Activated CD8-positive, alpha-beta T cell treated with anti-CD3 and anti-CD28 coated beads for 36 hours (primary cell): ENCODE data around the gene GAS1. TPM values are rescaled to one million over a fixed set of nuclear protein-coding genes. Genes with fewer than 3 reads are reported as not detected.

Experiments
- ATAC-seq: fragments of 200-7000 bp; cut with Tn5 transposase; one replicate; pipeline ENCODE4 v1.10.0; 2021; ENCODE audit warnings: mild to moderate bottlenecking, moderate library complexity
- CTCF ChIA-PET: fragments of 350-600 bp; sonication (Branson Sonifier 250); formaldehyde crosslinking; loops from one replicate; lab custom pipeline; 2021; ENCODE audit warnings: antibody characterized with exemption; lab: Charles Lee
- POLR2A ChIA-PET: fragments of 350-600 bp; sonication (Branson Sonifier 250); formaldehyde crosslinking; loops from one replicate; lab custom pipeline; 2021; ENCODE audit warnings: antibody characterized with exemption; lab: Charles Lee
- DNase-seq: peaks from one replicate; pipeline ENCODE4 v3.0.0-alpha.2; 2020
- H3K27ac Mint-ChIP-seq: one replicate; pipeline ENCODE4 v1.8.0; 2021; ENCODE audit warnings: mild to moderate bottlenecking, mixed read lengths
- H3K27me3 Mint-ChIP-seq: one replicate; pipeline ENCODE4 v1.8.0; 2021; ENCODE audit warnings: mixed read lengths
- H3K36me3 Mint-ChIP-seq: one replicate; pipeline ENCODE4 v1.8.0; 2021; ENCODE audit warnings: low read depth, mixed read lengths
- H3K4me1 Mint-ChIP-seq: one replicate; pipeline ENCODE4 v1.8.0; 2021; ENCODE audit warnings: low read depth, mixed read lengths
- H3K4me3 Mint-ChIP-seq: one replicate; pipeline ENCODE4 v1.8.0; 2021; ENCODE audit warnings: mild to moderate bottlenecking, moderate library complexity, mixed read lengths
- H3K9me3 Mint-ChIP-seq: one replicate; pipeline ENCODE4 v1.8.0; 2021; ENCODE audit warnings: mixed read lengths
- CTCF ChIP-seq: fragments of 200-600 bp; IDR thresholded peaks from one replicate; pipeline ENCODE4 v1.8.0; 2022; ENCODE audit warnings: antibody characterized with exemption, mild to moderate bottlenecking
- intact Hi-C: fragments of 100-400 bp; cut with micrococcal nuclease; formaldehyde crosslinking; loops from one replicate; pipeline ENCODE4 v1.10.0; 2022
- total RNA-seq, 2 experiments: library from RNA; stranded (reverse); gene quantifications; one replicate each; pipeline ENCODE4 v1.2.3, GENCODE V29; 2021

GAS1 gene
- total RNA-seq, 2 experiments from 2014 or later: 0.11 TPM; not detected in 1

DNA sequence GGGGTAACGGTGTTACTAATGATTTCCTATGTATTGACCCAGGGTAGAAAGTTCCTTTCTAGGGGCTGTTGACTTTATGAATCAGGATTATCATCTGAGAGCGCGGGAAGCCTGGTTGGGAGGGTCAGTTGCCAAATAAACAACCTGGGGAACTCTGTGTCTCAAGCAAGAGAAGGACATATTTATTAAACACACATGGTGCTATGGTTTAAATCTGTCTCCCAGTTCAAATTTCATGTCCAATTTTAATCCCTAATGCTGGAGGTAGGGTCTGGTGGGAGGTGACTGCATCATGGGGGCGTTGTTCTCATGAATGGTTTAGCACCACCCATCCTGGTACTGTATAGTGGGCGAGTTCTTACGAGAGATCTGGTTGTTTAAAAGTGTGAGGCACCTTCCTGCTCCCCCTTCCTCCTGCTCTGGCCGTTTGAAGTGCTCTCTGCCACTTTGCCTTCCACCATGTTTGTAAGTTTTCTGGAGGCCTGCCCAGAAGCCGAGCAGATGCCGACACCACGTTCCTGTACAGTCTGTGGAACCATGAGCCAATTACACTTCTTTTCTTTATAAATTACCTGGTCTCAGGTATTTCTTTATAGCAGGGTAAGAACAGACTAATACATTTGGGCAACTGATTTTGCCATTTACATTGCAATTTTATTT is 19.7 kb upstream of the GAS1 start:
- H3K27ac Mint-ChIP-seq: no peak overlapping the region
- no peaks in the 10 kb centered on the region for H3K36me3 Mint-ChIP-seq
- DNase-seq (no peak), ATAC-seq (no peak)
- no peaks in the 10 kb centered on the region for H3K9me3 Mint-ChIP-seq
- intact Hi-C loops: no loop called here
- TF ChIP-seq CTCF: no peak
- ChIA-PET CTCF (no interaction called here), POLR2A (no interaction called here)
- H3K27me3 Mint-ChIP-seq: peaks cover 13% of the 10 kb centered on the region
- H3K4me1 Mint-ChIP-seq: no peaks in the 10 kb centered on the region
- H3K4me3 Mint-ChIP-seq: no peak overlapping the region

DNA sequence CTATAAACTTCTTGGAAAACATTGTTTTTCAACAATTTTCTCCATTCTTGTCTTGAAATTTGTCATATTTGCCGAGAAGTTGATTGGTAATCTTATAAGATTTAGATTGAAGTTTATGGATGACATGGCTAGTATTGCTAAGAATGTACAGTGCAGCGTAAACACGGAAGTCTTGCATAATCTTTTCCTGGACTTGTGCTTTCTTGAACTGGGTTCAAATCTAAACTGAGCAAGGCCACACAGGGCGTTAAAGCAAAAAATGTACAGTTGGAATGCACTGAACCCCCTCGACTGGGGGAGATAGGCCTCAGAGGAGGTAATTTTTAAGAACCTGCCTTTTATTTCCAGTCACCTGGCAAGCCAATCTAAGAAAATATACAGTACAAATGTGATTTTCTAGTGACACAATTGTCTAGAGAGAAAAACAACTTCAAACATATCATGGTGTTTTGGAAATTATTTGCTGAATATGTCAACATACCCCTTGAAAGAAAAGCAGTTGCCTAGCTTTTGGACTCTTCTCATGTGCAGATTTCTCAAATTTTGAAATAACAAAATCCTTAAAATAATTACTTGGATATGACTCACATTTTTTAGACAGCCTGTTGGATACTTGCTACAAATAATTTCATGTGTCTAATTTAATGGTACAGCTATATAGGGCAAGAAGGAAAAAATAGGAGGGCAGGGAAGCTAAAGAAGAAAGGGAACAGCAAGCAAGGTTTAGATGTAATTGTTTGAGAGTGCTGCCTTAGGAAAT is 18.5 kb upstream of the GAS1 start:
- CTCF ChIA-PET: no interaction called here
- Mint-ChIP-seq H3K4me1 (no peaks in the 10 kb centered on the region), H3K4me3 (no peak overlapping the region), H3K36me3 (no peaks in the 10 kb centered on the region), H3K27ac (no peak overlapping the region), H3K27me3 (peaks cover 16% of the 10 kb centered on the region), H3K9me3 (no peaks in the 10 kb centered on the region)
- no peak for TF ChIP-seq CTCF
- intact Hi-C loops: no loop called here
- POLR2A ChIA-PET: no interaction called here
- DNase-seq: no peak
- ATAC-seq: no peak

DNA sequence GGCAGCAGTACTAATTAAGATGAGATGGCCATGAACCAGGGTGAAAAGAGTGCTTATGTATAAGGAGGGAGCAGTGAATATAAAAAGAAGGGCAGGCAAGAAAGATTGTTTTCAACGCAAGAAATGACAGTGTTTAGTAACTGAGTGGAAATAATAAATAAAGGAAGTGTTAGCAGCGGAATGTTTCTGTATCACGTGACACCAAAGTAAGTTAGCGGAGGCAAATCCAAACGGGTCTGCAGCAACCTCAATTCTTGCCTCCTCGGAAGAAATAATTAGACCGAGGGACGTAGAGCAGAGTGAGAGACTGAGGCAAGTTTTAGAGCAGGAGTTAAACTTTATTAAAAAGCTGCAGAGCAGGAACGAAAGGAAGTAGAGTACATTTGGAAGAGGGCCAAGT is 15.4 kb upstream of the GAS1 start:
- no peak overlapping the region for H3K27ac Mint-ChIP-seq
- peaks cover 10% of the 10 kb centered on the region for H3K27me3 Mint-ChIP-seq
- no peak overlapping the region for H3K4me3 Mint-ChIP-seq
- no peak for ATAC-seq
- H3K9me3 Mint-ChIP-seq: no peaks in the 10 kb centered on the region
- CTCF ChIA-PET: no interaction called here
- no peaks in the 10 kb centered on the region for H3K36me3 Mint-ChIP-seq
- intact Hi-C loops: no loop called here
- no peaks in the 10 kb centered on the region for H3K4me1 Mint-ChIP-seq
- DNase-seq: no peak
- TF ChIP-seq CTCF: no peak
- POLR2A ChIA-PET: no interaction called here

DNA sequence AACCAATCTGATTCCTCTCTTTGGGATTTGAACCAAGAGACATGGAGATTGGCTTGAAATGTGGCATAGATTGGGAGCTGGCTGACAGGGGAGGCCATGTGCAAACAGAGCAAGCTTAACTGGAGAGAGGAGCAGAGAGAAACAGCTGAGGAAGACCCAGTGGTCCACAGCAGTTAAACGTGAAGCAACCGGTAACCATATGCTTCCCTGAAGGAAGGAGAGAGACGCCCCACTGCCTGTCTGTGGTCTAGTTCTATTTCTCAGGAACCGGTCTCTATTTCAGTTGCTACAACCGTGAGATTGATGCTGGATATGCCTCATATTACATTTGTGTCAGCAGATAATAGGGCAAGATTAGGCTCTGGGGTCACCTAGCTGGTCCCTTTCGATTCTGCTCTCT is 13.6 kb upstream of the GAS1 start:
- Mint-ChIP-seq H3K27me3 (peaks cover 10% of the 10 kb centered on the region), H3K9me3 (no peaks in the 10 kb centered on the region), H3K4me3 (no peak overlapping the region), H3K4me1 (no peaks in the 10 kb centered on the region), H3K27ac (no peak overlapping the region), H3K36me3 (no peaks in the 10 kb centered on the region)
- intact Hi-C loops: no loop called here
- POLR2A ChIA-PET: no interaction called here
- ATAC-seq (no peak), DNase-seq (no peak)
- TF ChIP-seq CTCF: no peak
- CTCF ChIA-PET: interaction anchor here (1.3 kb wide), 1 partner anchor 12 kb away, joined by 6 read pairs; no protein-coding TSS in a partner anchor

GRCh38 chr9:86958203-86958602 is 10.9 kb upstream of the GAS1 start:
- no peak for DNase-seq
- TF ChIP-seq CTCF: no peak
- Mint-ChIP-seq H3K4me1 (no peaks in the 10 kb centered on the region), H3K27me3 (peaks cover 12% of the 10 kb centered on the region), H3K27ac (no peak overlapping the region), H3K4me3 (no peak overlapping the region), H3K9me3 (no peaks in the 10 kb centered on the region), H3K36me3 (no peaks in the 10 kb centered on the region)
- intact Hi-C loops: no loop called here
- ATAC-seq: no peak
- ChIA-PET CTCF (no interaction called here), POLR2A (no interaction called here)
